ENCODE data around the gene COPS4.
"Not testable (repeated sequence)": the region's sequence is repeated elsewhere in the genome, so short reads cannot be mapped to it uniquely, and the experiment has no call there.

Gene COPS4

DNA sequence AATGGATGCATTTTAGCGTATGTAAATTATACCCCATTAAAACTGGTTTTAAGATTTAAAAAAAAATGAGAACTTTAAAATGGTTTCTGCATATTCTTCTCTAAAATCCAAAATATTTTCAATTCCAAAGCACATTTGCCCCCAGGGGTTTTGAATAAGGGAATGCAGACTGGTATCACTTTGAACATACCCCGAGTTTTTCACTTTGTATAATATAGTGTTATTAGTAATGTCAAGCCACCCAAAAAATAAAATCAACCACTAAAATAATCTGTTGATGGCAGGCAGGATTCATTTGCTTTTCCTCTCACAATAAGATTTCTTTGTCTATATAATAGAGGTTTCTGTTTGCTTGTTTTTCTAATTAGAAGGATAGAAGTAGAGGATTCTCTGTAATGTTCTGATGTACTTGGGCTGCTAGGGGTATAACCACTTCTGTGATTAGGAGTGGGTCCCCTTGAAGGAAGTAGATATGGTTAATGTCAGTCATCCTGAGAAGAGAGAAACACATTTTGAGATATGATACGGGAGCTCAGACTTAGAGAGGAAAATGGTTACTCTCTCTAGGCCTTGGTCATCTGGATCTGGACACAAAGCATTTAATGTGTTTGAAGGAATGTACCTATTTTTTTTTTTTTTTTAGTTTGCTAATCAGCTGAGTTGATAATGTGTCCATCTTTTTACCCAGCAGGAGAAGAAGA is 15.0 kb upstream of the COPS4 start:
- Histone ChIP-seq H3K4me1 (ENCODE audit: insufficient read depth, low read length, poor library complexity, severe bottlenecking) (peaks cover 14% of the 10 kb centered on the region), H3K4me3 (ENCODE audit: low read length, poor library complexity, severe bottlenecking) (peak overlapping the region; percentile 30), H3K9me2 (replicated peaks; ENCODE audit: low read depth, low read length) (no peaks in the 10 kb centered on the region), H3K9ac (ENCODE audit: low read depth, low read length, poor library complexity, severe bottlenecking) (no peak overlapping the region), H3K4me2 (ENCODE audit: low read depth, low read length, poor library complexity, severe bottlenecking) (peak overlapping the region; percentile 46), H4K20me1 (ENCODE audit: insufficient read depth, low read length, poor library complexity, severe bottlenecking) (no peaks in the 10 kb centered on the region), H3K9me3 (ENCODE audit: insufficient read depth, low read depth, low read length) (no peaks in the 10 kb centered on the region), H2AFZ (ENCODE audit: low read length) (0 out of 2 replicates have a peak overlapping the region, but pooled peaks have one; percentile 7), H3K36me3 (ENCODE audit: insufficient read depth, low read length) (no peaks in the 10 kb centered on the region), H3K79me2 (ENCODE audit: insufficient read depth, low read length) (no peaks in the 10 kb centered on the region), H3F3A (ENCODE audit: low read depth) (no peaks in the 10 kb centered on the region; the same call in 1 of the 2 replicates), H3K27me3 (ENCODE audit: insufficient read depth, low read length, poor library complexity, severe bottlenecking) (no peaks in the 10 kb centered on the region)
- TF ChIP-seq EZH2phosphoT487 (IDR thresholded peaks at IDR 0.05; ENCODE audit: borderline replicate concordance), result no peak
- TF ChIP-seq, protein P1, sequence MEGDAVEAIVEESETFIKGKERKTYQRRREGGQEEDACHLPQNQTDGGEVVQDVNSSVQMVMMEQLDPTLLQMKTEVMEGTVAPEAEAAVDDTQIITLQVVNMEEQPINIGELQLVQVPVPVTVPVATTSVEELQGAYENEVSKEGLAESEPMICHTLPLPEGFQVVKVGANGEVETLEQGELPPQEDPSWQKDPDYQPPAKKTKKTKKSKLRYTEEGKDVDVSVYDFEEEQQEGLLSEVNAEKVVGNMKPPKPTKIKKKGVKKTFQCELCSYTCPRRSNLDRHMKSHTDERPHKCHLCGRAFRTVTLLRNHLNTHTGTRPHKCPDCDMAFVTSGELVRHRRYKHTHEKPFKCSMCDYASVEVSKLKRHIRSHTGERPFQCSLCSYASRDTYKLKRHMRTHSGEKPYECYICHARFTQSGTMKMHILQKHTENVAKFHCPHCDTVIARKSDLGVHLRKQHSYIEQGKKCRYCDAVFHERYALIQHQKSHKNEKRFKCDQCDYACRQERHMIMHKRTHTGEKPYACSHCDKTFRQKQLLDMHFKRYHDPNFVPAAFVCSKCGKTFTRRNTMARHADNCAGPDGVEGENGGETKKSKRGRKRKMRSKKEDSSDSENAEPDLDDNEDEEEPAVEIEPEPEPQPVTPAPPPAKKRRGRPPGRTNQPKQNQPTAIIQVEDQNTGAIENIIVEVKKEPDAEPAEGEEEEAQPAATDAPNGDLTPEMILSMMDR (conservative IDR thresholded peaks at IDR 0.05; ENCODE audit: low read length), result no peak

DNA sequence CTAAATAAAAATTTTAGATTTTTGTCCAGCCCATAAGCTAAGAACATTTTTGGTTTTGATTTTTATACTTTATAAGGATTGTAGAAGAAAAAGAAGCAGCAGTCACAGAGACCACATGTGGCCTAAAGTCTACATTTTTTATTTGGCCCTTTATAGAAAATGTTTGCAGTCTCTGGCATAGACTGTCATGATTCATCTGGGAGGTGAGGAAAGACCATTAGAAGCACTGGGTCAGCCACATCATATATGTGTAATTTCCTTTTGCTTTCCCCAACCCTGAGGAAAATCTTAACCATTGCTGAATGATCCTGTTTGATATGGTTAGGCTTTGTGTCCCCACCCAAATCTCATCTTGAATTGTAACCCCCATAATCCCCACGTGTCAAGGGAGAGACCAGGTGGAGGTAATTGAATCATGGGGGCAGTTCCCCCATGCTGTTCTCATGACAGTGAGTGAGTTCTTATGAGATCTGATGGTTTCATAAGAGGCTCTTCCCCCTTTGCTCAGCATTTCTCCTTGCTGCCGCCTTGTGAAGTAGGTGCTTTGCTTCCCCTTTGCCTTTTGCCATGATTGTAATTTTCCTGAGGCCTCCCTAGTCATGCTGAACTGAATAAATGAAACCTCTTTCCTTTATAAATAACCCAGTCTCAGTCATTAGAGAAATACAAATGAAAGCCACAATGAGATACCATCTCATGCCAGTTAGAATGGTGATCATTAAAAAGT is 12.1 kb upstream of the COPS4 start:
- Histone ChIP-seq H3K4me3 (ENCODE audit: low read length, poor library complexity, severe bottlenecking) (no peak overlapping the region), H3K4me1 (ENCODE audit: insufficient read depth, low read length, poor library complexity, severe bottlenecking) (peaks cover 14% of the 10 kb centered on the region), H3K9ac (ENCODE audit: low read depth, low read length, poor library complexity, severe bottlenecking) (no peak overlapping the region), H3K79me2 (ENCODE audit: insufficient read depth, low read length) (no peaks in the 10 kb centered on the region), H3K9me3 (ENCODE audit: insufficient read depth, low read depth, low read length) (no peaks in the 10 kb centered on the region), H2AFZ (ENCODE audit: low read length) (no peak overlapping the region), H3F3A (ENCODE audit: low read depth) (no peaks in the 10 kb centered on the region; the same call in 1 of the 2 replicates), H3K4me2 (ENCODE audit: low read depth, low read length, poor library complexity, severe bottlenecking) (no peak overlapping the region), H4K20me1 (ENCODE audit: insufficient read depth, low read length, poor library complexity, severe bottlenecking) (no peaks in the 10 kb centered on the region), H3K27me3 (ENCODE audit: insufficient read depth, low read length, poor library complexity, severe bottlenecking) (no peaks in the 10 kb centered on the region), H3K9me2 (replicated peaks; ENCODE audit: low read depth, low read length) (no peaks in the 10 kb centered on the region), H3K36me3 (ENCODE audit: insufficient read depth, low read length) (no peaks in the 10 kb centered on the region)
- TF ChIP-seq EZH2phosphoT487 (IDR thresholded peaks at IDR 0.05; ENCODE audit: borderline replicate concordance), result no peak
- TF ChIP-seq, protein P1 (conservative IDR thresholded peaks at IDR 0.05; ENCODE audit: low read length), result no peak

DNA sequence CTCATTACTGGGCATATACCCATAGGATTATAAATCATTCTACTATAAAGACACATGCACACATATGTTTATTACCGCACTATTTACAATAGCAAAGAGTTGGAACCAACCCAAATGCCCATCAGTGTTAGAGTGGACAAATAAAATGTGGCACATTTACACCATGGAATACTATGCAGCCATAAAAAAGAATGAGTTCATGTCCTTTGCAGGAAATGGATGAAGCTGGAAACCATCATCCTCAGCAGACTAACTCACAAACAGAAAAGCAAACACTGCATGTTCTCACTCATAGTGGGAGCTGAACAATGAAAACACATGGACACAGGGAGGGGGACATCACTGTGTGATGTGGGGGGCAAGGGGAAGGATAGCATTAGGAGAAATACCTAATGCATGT is 11.4 kb upstream of the COPS4 start:
- not testable (repeated sequence) for H3K4me3 ChIP-seq (ENCODE audit: low read length, poor library complexity, severe bottlenecking); H4K20me1 ChIP-seq (ENCODE audit: insufficient read depth, low read length, poor library complexity, severe bottlenecking); H3K9me2 ChIP-seq (replicated peaks; ENCODE audit: low read depth, low read length); H3K9ac ChIP-seq (ENCODE audit: low read depth, low read length, poor library complexity, severe bottlenecking); H3K9me3 ChIP-seq (ENCODE audit: insufficient read depth, low read depth, low read length); H3K79me2 ChIP-seq (ENCODE audit: insufficient read depth, low read length); H3K36me3 ChIP-seq (ENCODE audit: insufficient read depth, low read length); H3K27me3 ChIP-seq (ENCODE audit: insufficient read depth, low read length, poor library complexity, severe bottlenecking); H2AFZ ChIP-seq (ENCODE audit: low read length); H3F3A ChIP-seq (ENCODE audit: low read depth); H3K4me2 ChIP-seq (ENCODE audit: low read depth, low read length, poor library complexity, severe bottlenecking)
- H3K4me1 ChIP-seq (ENCODE audit: insufficient read depth, low read length, poor library complexity, severe bottlenecking), result peaks cover 15% of the 10 kb centered on the region

Measured in Loucy (cell line).